EL (cell line): ENCODE data around the gene CHD9.
"Not testable (repeated sequence)": the region's sequence is repeated elsewhere in the genome, so short reads cannot be mapped to it uniquely, and the experiment has no call there.

Experiments
- DNase-seq: peaks from one replicate; pipeline ENCODE4 v3.0.0-alpha.2; 2016

The CHD9 gene

DNA sequence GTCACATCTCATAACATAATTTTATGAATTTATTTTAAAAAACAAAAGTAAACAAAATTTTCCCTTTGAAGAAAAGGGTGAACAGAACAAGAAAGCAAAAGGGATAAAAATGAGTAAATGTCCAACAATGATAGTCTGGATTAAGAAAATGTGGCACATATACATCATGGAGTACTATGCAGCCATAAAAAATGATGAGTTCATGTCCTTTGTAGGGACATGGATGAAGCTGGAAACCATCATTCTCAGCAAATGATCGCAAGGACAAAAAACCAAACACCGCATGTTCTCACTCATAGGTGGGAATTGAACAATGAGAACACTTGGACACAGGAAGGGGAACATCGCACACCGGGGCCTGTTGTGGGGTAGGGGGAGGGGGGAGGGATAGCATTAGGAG is 3.5 kb upstream of the CHD9 start:
- not testable (repeated sequence) for DNase-seq

- peak; percentile 84 for DNase-seq
These were observed 2.0 kb upstream of the CHD9 start, which contains the start of gene CHD9NB for GRCh38 chr16:53052519-53053501. TSS of gene CHD9NB (minus strand) at chr16:53052897. CDS start at chr16:53044158, 8,739 bp downstream.

DNA sequence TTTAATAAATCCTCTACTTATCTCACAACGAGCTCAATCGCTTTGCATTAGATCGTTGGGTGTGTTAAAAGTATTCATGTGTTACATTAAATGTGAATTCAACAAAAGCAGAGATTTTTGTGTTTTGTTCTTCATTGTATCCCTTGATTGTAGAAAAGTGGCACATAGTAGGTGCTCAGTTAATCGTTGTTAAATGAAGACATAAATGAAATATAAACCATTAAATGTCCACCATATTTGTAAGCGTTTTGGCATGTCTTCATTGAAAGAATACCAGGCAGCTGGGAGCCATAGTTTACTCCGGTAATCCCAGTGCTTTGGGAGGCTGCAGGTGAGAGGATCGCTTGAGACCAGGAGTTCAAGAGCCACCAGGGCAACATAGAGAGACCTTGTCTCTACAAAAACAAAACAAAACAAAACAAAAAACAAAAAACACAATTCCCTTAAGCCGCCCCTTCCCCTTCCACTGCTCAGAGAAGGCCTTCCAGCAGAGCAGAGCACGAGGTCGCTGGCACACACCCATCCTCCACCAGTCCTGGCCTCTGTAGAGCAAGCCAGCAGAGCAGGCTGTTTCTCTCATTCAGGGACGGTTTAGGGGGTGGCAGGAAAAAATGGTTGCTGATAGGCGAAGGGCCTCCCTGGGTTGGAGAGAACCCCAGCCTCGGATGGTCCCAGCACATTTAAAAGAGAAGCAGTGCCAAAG is 673 bp upstream of the CHD9 start:
- DNase-seq = no peak

- peak; percentile 76 for DNase-seq
These were observed 975 bp downstream of the CHD9 start for GRCh38 chr16:53055541-53056391.

DNA sequence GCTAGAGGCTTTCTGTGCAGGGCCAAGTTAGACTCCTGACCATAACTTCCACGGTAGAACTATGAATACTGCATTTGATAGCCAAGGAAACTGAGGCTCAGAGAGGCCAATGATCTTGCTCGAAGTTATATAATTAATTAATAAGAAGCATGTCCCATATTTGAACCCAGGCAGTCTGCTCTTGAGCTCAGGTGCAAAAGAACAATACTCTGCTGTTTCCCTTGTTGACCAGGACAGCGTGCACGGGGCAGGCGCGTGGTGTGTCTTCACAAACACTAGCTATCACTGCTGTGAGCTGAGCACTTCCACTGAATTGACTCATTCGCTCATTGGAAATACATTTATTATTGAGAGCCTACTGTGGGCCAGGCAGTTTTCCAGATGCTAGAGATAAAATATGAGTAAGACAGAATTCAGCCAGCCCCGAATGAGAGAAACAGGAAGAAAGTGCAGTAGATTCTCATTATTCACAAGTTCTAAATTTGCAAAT is 1.6 kb downstream of the CHD9 start:
- peak; percentile 65 for DNase-seq

DNA sequence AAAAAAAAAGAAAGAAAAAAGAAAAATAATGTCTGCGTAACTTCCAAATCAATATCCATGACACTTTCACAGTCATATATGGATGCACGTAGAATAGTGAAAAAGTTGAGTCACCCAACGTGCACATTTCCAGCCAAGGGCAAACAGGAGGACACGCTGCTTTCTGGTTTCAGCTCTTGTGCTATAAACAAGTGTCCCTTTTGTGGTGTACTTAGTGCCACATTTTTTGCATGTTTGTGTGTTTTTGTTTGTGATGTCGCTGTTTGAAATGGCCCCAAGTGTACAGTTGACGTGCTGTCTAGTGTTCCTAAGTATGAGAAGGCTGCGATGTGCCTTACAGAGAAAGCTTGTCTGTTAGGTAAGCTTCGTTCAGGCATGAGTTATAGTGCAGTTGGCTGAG is 2.9 kb downstream of the CHD9 start:
- no peak for DNase-seq

GRCh38 chr16:53058441-53058840 is 3.6 kb downstream of the CHD9 start:
- DNase-seq = no peak

DNA sequence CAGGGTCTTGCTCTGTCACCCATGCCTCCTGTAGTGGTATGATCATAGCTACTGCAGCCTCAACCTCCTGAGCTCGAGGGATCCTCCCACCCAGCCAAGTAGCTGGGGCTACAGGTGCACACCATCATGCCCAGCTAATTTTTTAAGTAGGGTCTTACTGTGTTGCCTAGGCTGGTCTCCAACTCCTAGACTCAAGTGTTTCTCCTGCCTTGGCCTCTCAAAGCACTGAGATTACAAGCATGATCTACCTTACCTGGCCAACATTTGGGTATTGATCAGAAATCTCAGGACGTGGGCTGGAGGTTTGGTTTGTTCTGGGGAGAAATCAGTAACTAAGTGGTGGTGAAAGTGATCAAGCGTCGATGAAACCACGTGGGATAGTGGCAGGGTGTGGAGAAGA is 4.1 kb downstream of the CHD9 start:
- DNase-seq = no peak

DNA sequence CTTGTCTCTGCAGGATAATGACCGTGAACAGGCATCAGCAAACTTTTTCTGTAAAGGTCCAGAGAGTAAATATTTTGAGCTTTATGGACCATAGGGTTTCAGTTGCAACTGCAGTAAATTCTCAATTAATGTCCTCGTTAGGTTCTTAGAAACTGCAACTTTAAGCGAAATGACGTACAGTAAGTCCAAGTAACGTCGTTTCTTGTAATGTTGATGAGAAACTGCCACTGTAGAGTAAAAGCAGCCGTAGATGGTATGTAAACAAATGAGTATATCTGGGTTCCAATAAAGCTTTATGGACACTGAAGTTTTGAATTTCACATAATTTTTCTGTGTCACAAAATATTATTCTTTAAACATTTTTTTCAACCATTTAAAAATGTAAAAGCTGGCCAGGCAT is 4.9 kb downstream of the CHD9 start:
- no peak for DNase-seq

GRCh38 chr16:53061256-53061655 is 6.5 kb downstream of the CHD9 start:
- no peak for DNase-seq

GRCh38 chr16:53061701-53062159 is 6.9 kb downstream of the CHD9 start:
- DNase-seq = no peak

DNA sequence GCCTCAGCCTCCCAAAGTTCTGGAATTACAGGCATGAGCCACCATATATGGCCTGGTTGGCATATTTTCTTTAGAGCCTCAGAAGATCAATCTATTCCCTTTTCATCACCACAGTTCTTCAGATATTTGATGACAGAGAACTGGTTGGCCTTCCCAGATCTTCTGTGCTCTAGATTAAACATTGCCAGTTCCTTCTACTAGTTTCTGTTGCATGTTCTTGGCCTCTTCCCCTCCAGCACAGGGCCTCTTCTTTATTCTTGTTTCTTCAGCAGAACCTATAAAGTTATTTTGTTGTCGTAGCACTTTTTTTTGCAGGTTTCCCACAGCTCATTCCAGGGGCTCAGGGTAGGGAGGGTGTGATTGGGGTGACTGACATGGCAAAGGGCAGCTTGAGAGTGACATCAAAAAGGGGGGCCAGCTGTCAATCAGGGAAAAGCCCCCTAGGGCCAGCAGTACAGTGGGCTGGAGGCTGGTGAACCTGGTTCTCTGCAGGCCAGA is 9.3 kb downstream of the CHD9 start:
- no peak for DNase-seq

DNA sequence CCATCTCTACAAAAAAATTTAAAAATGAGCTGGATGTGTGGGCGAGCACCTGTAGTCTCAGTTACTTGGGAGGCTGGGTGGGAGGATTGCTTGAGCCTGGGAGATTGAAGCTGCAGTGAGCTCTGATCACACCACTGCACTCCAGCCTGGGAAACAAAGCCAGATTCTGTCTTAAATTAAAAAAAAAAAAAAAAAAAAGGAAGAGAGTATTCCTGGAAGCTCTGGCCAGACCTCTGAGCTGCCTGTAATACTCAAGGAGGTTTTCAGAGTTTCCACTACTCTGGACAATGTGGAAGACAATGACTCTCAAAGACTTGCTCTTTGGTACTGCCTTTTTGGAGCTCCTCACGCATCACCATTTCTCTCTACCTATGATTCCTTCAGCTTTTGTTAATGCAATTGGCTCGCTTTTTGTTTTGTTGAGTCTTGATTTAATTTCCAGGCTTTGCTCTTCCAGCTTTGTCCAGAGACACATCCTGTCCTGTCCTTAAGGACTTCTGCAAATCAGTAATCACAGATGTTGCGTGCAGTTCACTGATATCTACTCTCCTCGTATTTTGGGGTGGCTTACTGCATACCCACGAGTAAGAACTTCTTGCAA is 10.8 kb downstream of the CHD9 start:
- DNase-seq = no peak

- no peak for DNase-seq
These were observed 12.9 kb downstream of the CHD9 start for GRCh38 chr16:53067675-53068074.

DNA sequence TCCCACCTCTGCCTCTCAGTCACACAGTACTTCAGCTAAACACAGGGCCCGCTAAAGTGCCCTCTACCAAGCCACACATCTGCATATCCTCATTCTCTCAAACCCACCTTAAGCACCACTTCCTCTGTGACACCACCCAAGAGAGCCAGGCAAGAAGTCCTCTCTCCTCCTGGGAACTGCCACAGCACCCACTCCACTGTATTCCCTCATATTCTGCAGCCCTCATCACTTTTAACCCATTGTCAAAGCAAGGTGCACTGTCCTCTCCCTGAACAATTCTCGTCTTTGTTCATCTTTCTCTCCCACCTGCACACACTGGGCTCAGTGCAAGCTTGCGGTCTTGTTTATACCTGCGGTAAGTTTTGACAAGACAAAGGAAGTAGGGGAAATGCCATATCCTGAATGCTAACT is 13.6 kb downstream of the CHD9 start:
- DNase-seq = no peak

- no peak for DNase-seq
These were observed 15.0 kb downstream of the CHD9 start for GRCh38 chr16:53069772-53070171.

- DNase-seq = no peak
These were observed 17.0 kb downstream of the CHD9 start for GRCh38 chr16:53071748-53072301.

GRCh38 chr16:53073022-53073421 is 18.2 kb downstream of the CHD9 start:
- no peak for DNase-seq

- DNase-seq = not testable (repeated sequence)
These were observed 19.5 kb downstream of the CHD9 start for GRCh38 chr16:53074296-53074695.

DNA sequence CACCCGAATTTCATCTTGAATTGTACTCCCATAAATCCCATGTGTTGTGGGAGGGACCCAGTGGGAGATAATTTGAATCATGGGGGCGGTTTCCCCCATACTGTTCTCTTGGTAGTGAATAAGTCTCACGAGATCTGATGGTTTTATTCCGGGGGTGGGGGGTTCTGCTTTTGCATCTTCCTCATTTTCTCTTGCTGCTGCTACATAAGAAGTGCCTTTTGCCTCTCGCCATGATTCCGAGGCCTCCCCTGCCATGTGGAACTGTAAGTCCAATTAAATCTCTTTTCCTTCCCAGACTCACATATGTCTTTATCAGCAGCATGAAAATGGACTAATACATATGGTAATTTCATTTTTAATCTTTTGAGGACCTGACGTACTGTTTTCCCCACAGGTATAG is 20.7 kb downstream of the CHD9 start:
- not testable (repeated sequence) for DNase-seq

- no peak for DNase-seq
These were observed 23.5 kb downstream of the CHD9 start for GRCh38 chr16:53078247-53078646.
